Non-pigmented ciliary epithelial cell (primary cell): ENCODE results near the gene C5AR1.
"Not testable (repeated sequence)": the region's sequence is repeated elsewhere in the genome, so short reads cannot be mapped to it uniquely, and the experiment has no call there.

Experiments
- DNase-seq: peaks from one replicate; pipeline ENCODE4 v3.0.0-alpha.2; 2010; ENCODE audit warnings: low read depth

C5AR1 gene

DNA sequence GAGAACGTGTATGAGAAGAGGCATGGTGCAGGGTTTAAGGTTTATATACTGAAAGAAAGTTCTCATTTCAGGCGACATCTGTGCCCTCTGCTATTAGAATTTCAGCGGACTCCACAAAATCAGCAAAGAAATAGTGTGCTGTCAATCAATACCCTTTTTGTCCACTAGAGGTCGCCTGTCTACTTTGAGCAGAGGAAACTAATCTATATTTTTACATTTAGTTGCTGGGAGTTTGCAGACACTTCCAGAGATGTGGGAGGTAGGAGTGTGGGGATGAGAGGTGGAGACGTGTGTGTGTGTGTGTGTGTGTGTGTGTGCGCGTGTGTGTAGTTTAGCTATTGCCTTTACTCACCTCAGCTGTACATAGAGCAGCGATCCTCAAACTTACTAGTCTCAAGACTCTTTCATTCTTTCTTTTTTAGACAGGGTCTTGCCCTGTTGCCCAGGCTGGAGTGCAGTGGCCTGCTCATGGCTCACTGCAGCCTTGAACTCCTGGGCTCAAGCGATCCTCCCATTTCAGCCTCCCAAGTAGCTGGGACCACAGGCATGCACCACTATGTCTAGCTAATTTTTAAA lies 25.2 kb upstream of the C5AR1 start:
- no peak for DNase-seq

DNA sequence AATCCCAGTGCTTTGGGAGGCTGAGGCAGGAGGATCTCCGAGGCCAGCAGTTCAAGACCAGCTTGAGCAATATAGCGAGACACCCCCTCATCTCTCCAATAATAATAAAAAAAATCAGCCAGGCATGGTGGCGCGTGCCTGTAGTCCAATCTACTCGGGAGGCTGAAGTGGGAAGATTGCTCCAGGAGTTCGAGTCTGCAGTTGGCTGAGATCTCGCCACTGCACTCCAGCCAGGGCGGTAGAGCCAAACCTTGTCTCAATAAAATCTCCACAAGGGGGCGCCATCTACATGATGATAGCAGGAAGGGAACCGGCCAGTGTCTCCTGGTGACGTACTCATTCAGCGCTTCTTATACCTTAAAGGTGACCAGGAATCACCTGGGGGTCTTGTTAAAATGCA lies 13.6 kb upstream of the C5AR1 start:
- no peak for DNase-seq

GRCh38 chr19:47300867-47301266 lies 8.8 kb upstream of the C5AR1 start:
- DNase-seq: not testable (repeated sequence)

GRCh38 chr19:47302249-47302648 lies 7.4 kb upstream of the C5AR1 start:
- DNase-seq: no peak

GRCh38 chr19:47303966-47304365 lies 5.7 kb upstream of the C5AR1 start:
- DNase-seq: no peak

DNA sequence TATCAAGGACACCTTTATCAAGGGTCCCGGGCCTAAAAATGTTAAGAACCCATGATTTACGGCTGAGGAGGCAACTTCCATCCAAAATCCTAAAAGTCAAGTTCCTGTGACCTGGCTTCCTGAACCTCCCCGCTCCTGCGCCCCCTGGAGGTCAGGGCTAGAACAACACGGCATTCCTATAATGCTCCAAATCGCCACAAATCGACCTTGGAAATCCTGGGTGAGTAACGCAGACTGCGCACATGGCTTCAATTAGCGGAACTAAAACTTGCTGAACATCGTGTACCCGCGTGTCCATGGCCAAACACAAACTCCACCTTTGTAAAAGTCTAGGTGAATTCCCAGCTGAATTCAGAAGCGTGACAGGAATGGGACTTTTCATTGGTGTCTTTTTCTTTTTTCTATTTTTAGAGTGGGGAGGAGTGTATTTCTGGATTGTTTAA lies 4.3 kb upstream of the C5AR1 start:
- peak; percentile 70 for DNase-seq

DNA sequence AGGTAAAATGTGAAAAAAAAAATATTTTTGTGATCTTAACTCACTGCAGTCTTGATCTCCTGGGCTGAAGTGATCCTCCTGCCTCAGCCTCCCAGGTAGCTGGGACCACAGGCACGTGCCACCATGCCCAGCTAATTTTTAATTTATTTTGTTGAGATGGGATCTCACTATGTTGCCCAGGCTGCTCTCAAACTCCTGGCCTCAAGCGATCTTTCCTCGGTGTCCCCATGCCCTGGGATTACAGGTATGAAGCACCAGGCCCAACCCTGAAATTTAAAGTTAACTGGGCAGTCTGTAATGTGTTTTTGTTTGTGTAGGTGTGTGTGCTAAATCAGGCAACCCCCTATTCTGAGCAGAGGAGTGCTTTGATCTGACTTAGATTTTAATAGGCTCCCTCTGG lies 3.4 kb upstream of the C5AR1 start:
- no peak for DNase-seq

DNA sequence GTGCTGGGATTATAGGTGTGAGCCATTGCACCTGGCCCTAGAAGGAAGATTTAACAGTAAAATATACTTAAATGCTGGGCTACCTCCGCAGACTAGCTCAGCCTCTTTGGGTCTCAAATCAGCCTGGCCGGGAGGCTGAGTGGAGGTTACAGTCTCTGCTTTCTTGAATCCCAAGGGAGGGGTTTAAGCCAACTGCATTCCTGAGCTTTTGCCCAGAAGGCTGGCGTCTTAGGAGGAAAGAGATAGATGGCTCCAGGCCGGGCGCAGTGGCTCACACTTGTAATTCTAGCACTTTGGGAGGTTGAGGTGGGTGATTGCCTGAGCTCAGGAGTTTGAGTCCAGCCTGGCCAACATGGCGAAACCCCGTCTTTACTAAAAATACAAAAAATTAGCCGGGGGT lies 623 bp upstream of the C5AR1 start:
- DNase-seq: no peak

GRCh38 chr19:47310323-47310722 lies 662 bp downstream of the C5AR1 start:
- DNase-seq: no peak

- DNase-seq: no peak
These were observed 1.2 kb downstream of the C5AR1 start for GRCh38 chr19:47310819-47311218.

- DNase-seq: no peak
These were observed 2.8 kb downstream of the C5AR1 start for GRCh38 chr19:47312366-47313006.

- no peak for DNase-seq
These were observed 4.2 kb downstream of the C5AR1 start for GRCh38 chr19:47313754-47314295.

DNA sequence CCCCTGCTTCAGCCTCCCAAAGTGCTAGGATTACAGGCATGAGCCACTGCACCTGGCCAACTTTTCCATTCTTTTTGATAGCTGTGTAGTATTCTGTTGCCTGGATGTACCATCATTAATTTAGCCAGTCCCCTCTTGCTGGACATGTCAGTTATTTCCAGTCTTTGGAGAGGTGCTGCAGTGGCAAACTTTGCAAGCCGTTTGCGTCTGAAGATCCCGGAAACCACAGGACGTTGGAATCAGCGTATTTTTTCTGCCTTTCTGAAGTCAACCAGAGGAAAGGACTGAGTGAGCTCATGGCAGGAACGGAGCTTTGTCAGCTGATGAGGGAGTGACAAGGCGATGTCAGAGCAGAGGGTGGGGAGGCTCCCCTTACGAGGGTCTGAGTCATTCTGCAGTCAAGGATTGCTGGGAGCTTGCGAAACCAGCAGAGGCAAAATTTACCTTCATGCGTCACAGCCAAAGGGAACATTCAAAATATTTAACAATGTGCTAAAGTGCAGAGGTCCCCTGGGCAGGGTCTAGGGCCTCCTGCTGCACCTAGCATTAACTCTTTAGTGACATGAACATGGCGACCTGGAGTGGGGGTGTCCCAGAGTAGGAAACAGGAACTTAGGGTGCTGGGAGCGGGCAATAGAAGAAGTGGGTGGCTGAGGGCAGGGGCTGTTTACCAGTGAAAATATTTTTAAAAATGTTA lies 5.6 kb downstream of the C5AR1 start:
- DNase-seq: peak; percentile 85

DNA sequence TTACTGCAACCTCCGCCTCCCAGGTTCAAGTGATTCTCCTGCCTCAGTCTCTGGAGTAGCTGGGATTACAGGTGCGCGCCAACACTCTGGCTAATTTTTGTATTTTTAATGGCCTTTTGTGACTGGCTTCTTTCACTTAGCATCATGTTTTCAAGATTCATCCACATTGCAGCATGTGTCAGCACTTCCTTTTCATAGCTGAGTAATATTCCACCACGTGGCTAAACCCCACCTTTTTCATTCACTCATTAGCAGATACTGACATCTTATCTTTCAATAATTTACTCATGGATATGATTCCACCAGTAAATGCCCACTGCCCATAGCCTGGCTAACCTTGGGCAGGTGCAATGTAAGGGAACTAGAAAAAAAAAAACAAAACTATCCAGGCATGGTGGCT lies 6.9 kb downstream of the C5AR1 start:
- DNase-seq: no peak

DNA sequence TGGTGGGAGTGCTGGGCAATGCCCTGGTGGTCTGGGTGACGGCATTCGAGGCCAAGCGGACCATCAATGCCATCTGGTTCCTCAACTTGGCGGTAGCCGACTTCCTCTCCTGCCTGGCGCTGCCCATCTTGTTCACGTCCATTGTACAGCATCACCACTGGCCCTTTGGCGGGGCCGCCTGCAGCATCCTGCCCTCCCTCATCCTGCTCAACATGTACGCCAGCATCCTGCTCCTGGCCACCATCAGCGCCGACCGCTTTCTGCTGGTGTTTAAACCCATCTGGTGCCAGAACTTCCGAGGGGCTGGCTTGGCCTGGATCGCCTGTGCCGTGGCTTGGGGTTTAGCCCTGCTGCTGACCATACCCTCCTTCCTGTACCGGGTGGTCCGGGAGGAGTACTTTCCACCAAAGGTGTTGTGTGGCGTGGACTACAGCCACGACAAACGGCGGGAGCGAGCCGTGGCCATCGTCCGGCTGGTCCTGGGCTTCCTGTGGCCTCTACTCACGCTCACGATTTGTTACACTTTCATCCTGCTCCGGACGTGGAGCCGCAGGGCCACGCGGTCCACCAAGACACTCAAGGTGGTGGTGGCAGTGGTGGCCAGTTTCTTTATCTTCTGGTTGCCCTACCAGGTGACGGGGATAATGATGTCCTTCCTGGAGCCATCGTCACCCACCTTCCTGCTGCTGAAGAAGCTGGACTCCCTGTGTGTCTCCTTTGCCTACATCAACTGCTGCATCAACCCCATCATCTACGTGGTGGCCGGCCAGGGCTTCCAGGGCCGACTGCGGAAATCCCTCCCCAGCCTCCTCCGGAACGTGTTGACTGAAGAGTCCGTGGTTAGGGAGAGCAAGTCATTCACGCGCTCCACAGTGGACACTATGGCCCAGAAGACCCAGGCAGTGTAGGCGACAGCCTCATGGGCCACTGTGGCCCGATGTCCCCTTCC lies 10.5 kb downstream of the C5AR1 start:
- no peak for DNase-seq

GRCh38 chr19:47321630-47322029 lies 12.0 kb downstream of the C5AR1 start:
- DNase-seq: no peak

DNA sequence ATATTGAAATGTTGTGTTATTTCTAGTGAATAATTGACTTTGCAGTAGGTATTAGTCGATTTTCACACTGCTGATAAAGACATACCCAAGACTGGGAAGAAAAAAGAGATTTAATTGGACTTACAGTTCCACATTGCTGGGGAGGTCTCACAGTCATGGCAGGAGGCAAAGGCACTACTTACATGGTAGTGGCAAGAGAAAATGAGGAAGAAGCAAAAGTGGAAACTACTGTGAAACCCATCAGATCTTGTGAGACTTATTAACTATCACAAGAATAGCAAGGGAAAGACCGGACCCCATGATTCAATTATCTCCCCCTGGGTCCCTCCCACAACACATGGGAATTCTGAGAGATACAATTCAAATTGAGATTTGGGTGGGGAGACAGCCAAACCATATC lies 12.4 kb downstream of the C5AR1 start:
- DNase-seq: no peak

DNA sequence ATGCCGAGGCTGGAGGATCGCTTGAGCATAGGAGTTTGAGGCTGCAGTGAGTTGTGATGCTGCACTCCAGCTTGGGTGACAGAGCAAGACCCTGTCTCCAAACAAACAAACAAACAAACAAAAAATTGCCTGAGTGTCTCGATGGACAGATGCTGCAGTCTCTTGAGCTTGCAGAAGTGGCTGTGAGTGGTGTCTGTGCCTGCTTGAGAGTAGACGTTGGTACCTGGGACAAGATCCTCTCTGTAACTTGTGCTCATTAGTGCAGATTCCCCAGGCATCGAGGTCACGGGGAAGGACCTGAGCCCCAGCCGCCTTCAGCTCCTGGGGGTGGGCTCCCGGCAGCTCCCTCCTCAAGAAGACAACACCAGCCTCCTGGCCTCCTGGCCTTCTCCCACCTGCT lies 13.7 kb downstream of the C5AR1 start:
- no peak for DNase-seq

- DNase-seq: no peak
These were observed 14.2 kb downstream of the C5AR1 start for GRCh38 chr19:47323872-47324271.

DNA sequence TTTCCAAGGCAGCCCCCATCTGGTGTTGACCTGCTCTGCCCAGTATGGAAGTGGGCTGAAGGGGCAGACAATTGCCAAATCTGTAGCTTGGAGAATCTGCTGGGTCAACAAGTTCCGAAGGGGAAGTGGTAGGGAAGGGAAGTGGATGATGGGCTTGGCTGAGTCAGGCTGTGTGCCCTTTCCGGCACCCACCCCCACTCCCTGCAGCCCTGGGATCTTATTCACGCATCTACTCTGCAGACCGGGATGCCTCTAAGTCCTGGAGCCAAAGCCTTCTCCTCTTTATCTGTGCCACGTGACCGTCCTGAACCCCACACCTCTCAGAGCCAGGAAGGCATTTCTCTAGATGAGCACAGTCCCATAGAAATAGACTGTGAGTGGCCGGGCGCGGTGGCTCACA lies 14.8 kb downstream of the C5AR1 start:
- DNase-seq: no peak

- DNase-seq: no peak
These were observed 20.8 kb downstream of the C5AR1 start for GRCh38 chr19:47330466-47330869.

DNA sequence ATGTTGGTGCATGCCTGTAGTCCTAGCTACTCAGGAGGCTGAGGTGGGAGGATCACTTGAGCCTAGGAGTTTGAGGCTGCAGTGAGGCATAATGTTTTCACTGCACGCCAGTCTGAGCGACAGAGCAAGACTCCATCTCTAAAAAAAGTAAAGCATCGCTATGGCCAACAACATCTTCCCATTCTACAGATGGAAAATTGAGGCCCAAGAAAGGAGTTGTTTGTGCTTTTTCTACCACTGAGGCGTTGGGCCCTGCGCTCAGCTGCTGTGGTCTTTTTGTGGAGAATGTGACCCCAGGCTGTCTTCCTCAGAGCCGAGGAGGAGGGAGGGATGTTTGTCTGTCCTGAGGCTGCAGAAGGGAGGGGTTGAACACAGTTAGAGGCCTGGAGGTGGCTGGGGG lies 21.8 kb downstream of the C5AR1 start:
- DNase-seq: no peak
